Measurements from ENCODE around the gene ATP13A3. TPM values are rescaled to one million over a fixed set of nuclear protein-coding genes. Genes with fewer than 3 reads are reported as not detected.

Gene ATP13A3
- total and polyA plus RNA-seq, 2 of the 4 experiments (the other 2 are of a cell fraction) = 48.1 to 154 TPM

- Histone ChIP-seq H3K23ac (ENCODE audit: low read depth, low read length) (no peak overlapping the region), H3K9me3 (ENCODE audit: control insufficient read depth, insufficient read depth, low read length) (no peaks in the 10 kb centered on the region; the same call in none of the 2 replicates), H3K27ac (ENCODE audit: insufficient read depth, low read length) (no peak overlapping the region), H3K79me1 (ENCODE audit: low read depth in 1 of 2, low read length in 2 of 2) (no peaks in the 10 kb centered on the region), H3K9ac (ENCODE audit: low read depth, low read length) (no peak overlapping the region), H4K91ac (ENCODE audit: insufficient read depth, low read depth, low read length) (no peak overlapping the region), H2BK5ac (ENCODE audit: low read depth, low read length, poor library complexity, severe bottlenecking) (no peak overlapping the region), H2BK20ac (ENCODE audit: low read depth, low read length) (no peak overlapping the region), H3K4me3 (ENCODE audit: insufficient read depth, low read depth, low read length) (no peak overlapping the region), H4K8ac (ENCODE audit: low read depth in 2 of 2, low read length in 2 of 2) (no peak overlapping the region), H2AK9ac (replicated peaks; ENCODE audit: low read depth, low read length, poor library complexity) (no peak overlapping the region), H2BK120ac (ENCODE audit: low read depth, low read length) (no peak overlapping the region), H3K27me3 (ENCODE audit: control insufficient read depth, insufficient read depth, low read length) (peaks cover 30% of the 10 kb centered on the region), H3K4ac (ENCODE audit: low read depth, low read length) (no peak overlapping the region), H2AFZ (replicated peaks; ENCODE audit: low read length, poor library complexity) (no peak overlapping the region), H3K36me3 (ENCODE audit: control insufficient read depth, insufficient read depth, low read length) (no peaks in the 10 kb centered on the region), H2AK5ac (ENCODE audit: low read depth, low read length) (no peak overlapping the region), H2BK15ac (ENCODE audit: low read depth, low read length) (no peak overlapping the region), H4K20me1 (ENCODE audit: insufficient read depth, low read length) (no peaks in the 10 kb centered on the region), H3K56ac (ENCODE audit: extremely low read depth, insufficient read depth, low read length) (no peak overlapping the region), H3K4me2 (ENCODE audit: low read depth, low read length) (no peak overlapping the region), H3K18ac (ENCODE audit: low read depth, low read length) (no peak overlapping the region), H3K4me1 (ENCODE audit: control insufficient read depth, insufficient read depth, low read length) (no peaks in the 10 kb centered on the region), H3K14ac (replicated peaks; ENCODE audit: low read depth, low read length) (no peak overlapping the region), H4K5ac (ENCODE audit: low read depth, low read length) (no peak overlapping the region), H3K9me1 (ENCODE audit: insufficient read depth, low read length) (no peaks in the 10 kb centered on the region)
- 92% methylated on average over 2 of the region's 8 CpGs; no CpG with 5 or more reads in 1 of the 2 experiments for WGBS, 2 experiments (ENCODE audit: extremely low coverage in 2 of 2, insufficient read length in 1 of 2)
- no peak for ATAC-seq (ENCODE audit: low read depth)
- no peak for TF ChIP-seq SMC3 (IDR thresholded peaks at IDR 0.05; ENCODE audit: low read depth, low read length)
- no peak for TF ChIP-seq CHD1 (IDR thresholded peaks at IDR 0.05; ENCODE audit: low read depth, low read length)
- TF ChIP-seq RAD21 (IDR thresholded peaks at IDR 0.05; ENCODE audit: low read length) = no peak
- no peak for TF ChIP-seq BHLHE40 (IDR thresholded peaks at IDR 0.05; ENCODE audit: low read depth, low read length)
- TF ChIP-seq POLR2A (IDR thresholded peaks at IDR 0.05; ENCODE audit: low read depth, low read length) = no peak
- TF ChIP-seq CTCF (conservative IDR thresholded peaks at IDR 0.05; ENCODE audit: low read depth, low read length) = no peak
- no TSS peak for BruUV-seq (replicated peaks)
- POLR2A ChIA-PET (ENCODE audit: unreplicated experiment) = no interaction called here
- CTCF ChIA-PET = no interaction called here
- intact Hi-C loops (cut with micrococcal nuclease) = no loop called here
- no peak for DNase-seq
- in situ Hi-C loops (cut with MboI; ENCODE audit: low sequenced_read_pairs) = no loop called here
- dilution Hi-C loops (cut with HindIII; ENCODE audit: low sequenced_read_pairs, unreplicated experiment) = no loop called here
Measured at GRCh38 chr3:194389269-194389668, 97.5 kb downstream of the ATP13A3 start.

Data from IMR-90 (cell line).